Vagina (tissue), 2 donors: ENCODE results near the gene PRDM16.

Experiments used
- CTCF ChIP-seq, 3 experiments: fragments of 450-650 bp in 2 of 3; fragments of 200-600 bp in 1 of 3; sonication (generic) in 1 of 3; IDR thresholded peaks; one replicate each; pipeline ENCODE4 v1.5.1; 2017 to 2019; ENCODE audit warnings: antibody characterized with exemption in 3 of 3, mild to moderate bottlenecking in 2 of 3, moderate library complexity in 2 of 3
- POLR2A ChIP-seq, 2 donors: fragments of 450-650 bp; IDR thresholded peaks; one replicate each; pipeline ENCODE4 v1.6.1; 2017; ENCODE audit warnings: antibody characterized with exemption in 2 of 2, mild to moderate bottlenecking in 2 of 2, moderate library complexity in 2 of 2
- POLR2AphosphoS5 ChIP-seq, 2 donors: sonication (generic); formaldehyde crosslinking; IDR thresholded peaks; one replicate each; pipeline ENCODE4 v1.9.0; 2017; ENCODE audit warnings: antibody characterized with exemption in 2 of 2, mild to moderate bottlenecking in 2 of 2, low read depth in 1 of 2; ENCODE audit not compliant: insufficient read depth in 1 of 2

DNA sequence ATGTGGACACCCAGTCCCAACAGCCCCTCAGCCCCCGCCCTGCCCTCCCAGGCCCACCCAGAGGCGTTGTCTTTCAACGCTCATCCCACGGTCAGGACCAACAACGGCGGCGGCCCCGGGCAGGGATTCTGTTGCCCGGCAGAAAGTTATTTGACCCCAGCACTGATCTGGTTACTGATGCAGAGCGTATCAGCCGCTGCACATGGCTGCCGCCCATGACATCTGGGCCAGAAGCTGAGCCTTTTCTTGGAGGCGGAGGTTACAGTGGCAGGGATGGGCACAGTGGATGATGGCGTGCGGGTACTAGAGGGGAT is 258.3 kb downstream of the PRDM16 start:
- TF ChIP-seq POLR2A (IDR thresholded peaks at IDR 0.05) (no peak), CTCF (IDR thresholded peaks at IDR 0.05) (no peak), POLR2AphosphoS5 (IDR thresholded peaks at IDR 0.05; ENCODE audit: insufficient read depth in 1 of 2, low read depth in 1 of 2) (no peak)
